AG08396 (cell line): ENCODE data around the gene ATAT1.

Experiments
- DNase-seq: peaks from one replicate; pipeline ENCODE4 v3.0.0; 2012; ENCODE audit warnings: low spot score, mixed read lengths

Gene ATAT1

DNA sequence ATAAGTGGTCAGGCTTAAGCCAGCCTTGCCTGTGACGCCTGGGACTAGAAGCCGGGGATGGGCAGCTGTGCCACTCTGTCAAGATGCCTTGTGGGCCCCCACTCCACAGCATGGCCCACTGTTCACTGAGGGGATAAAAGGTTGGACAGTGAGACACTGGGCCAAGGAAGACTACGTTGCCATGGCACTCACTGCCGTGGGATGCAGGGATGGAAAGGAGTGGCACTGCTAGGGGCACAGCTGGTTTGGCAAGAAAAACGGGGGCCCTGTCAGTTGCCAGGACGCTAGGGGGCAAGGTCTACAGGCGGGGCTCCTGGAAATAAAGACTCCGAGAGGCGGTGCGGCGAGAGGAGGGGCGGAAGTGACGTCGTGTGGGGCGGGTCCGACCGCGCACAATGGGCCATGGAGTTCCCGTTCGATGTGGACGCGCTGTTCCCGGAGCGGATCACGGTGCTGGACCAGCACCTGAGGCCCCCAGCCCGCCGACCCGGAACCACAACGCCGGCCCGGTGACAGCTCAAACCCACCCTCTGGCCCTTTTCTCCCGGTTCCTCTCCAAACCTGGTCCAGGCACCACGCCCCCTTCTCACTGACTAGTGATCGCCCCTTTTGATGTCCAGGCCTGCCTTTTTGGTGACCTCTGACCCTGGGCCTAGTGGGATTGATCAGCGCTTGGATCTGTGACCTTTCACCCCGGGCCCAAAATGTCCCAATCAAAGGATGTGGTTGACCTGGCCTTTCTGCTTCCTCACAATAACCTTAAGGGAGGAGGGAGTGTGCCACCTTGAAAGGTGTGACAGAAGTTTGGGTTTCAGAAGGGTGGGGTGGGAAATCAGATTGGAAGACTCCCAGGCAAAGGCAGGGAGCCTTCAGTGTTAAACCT lies at the start of gene ATAT1:
TSS of gene ATAT1 (plus strand) at position 391 of the 883 bp plus-strand sequence.
- peak; percentile 87 for DNase-seq

GRCh38 chr6:30578051-30578450 lies 48.6 kb upstream of the ATAT1 start:
- no peak for DNase-seq

GRCh38 chr6:30583921-30584320 lies 42.8 kb upstream of the ATAT1 start:
- DNase-seq = no peak

DNA sequence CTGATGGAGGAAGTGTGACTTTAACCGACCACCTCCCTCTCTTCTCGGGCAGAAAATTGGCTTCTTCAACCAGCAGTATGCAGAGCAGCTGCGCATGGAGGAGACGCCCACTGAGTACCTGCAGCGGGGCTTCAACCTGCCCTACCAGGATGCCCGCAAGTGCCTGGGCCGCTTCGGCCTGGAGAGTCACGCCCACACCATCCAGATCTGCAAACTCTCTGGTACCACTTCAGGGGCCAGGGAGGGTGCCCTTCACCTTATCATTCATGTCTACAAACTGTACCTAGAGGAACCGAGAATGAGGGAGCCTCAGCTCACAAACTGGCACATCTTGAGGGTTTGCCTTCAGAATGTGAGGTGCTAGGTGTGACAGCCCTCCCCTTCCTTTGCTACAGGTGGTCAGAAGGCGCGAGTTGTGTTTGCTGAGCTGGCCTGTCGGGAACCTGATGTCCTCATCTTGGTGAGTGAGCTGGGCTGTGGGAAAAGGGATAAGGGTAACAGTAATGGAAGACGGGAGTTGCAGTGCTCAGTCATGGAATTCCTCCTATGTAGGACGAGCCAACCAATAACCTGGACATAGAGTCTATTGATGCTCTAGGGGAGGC lies 36.8 kb upstream of the ATAT1 start:
- DNase-seq = no peak

DNA sequence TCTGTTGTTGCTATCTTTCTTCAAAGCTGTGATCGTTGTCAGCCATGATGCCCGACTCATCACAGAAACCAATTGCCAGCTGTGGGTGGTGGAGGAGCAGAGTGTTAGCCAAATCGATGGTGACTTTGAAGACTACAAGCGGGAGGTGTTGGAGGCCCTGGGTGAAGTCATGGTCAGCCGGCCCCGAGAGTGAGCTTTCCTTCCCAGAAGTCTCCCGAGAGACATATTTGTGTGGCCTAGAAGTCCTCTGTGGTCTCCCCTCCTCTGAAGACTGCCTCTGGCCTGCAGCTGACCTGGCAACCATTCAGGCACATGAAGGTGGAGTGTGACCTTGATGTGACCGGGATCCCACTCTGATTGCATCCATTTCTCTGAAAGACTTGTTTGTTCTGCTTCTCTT lies 36.2 kb upstream of the ATAT1 start:
- no peak for DNase-seq

- DNase-seq = peak; percentile 71
Observed at GRCh38 chr6:30591008-30591407, 35.7 kb upstream of the ATAT1 start.

DNA sequence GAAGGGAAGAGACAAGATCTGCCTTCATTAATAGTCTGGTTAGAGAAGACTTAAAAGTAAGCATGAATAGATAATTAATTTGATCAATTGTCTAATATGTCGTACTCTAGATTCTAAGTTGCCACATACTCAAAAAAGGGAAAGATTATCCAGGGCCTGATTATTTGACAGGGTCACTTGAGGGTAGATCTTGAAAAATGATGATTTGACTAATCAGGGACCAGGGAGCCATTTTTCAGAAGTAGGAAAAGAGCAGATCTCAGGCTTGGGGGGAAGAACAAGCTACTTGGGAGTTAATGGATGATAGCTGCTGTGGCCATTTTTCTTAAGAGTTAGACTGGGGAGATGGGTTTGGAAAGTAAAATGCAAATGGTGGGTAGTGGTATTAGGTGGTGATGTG lies 34.4 kb upstream of the ATAT1 start:
- DNase-seq = no peak

- peak; percentile 79 for DNase-seq
Observed at GRCh38 chr6:30597315-30598144, 29.1 kb upstream of the ATAT1 start.

DNA sequence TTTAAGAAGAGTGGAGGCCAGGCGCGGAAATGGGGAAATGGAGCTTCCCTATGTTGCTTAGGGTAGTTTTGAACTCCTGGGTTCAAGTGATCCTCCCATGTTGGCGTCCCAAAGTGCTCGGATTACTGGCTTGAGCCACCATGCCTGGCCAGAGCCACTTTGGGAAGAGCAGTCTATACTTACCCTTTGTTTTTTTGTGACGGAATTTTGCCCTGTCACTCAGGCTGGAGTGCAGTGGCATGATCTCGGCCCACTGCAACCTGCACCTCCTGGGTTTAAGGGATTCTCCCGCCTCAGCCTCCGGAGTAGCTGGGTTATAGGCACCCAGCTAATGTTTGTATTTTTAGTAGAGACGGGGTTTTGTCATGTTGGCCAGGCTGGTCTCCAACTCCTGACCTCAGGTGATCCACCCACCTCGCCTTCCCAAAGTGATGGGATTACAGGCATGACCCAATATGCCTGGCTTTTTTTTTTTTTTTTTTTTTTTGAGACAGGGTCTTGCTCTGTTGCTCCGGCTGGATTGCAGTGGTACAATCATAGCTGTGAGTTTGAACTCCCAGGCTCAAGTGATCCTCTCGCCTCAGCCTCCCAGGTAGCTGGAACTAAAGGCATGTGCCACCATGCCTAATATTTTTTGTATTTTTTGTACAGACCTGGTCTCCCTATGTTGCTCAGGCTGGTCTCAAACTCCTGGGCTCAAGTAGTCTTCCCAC lies 27.6 kb upstream of the ATAT1 start:
- no peak for DNase-seq

- no peak for DNase-seq
Observed at GRCh38 chr6:30599625-30600324, 26.9 kb upstream of the ATAT1 start.

DNA sequence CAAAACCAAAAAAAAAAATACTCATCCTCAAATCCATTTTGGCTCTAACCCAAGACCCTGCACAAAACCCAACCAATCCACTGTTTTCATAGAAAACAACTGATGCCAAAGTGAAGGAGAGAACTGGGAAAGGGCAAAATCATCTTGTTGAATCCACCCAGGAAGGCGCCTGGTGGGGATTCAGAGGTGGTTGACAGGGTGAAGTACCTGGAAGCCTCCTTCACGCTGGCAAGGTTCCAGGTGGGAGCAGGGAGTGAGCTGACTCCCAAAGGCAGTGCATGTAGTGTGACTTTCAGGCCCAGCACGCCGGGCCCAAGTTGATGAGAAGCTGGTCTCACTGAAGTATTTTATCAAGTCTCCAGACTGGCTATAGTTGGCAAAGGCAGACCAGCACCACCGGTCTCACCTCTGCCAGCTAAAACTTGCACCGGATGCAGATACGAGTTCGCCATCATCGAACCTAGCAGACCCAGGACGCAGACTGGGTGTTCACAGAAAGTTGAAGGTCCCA lies 26.2 kb upstream of the ATAT1 start:
- DNase-seq = no peak

- no peak for DNase-seq
Observed at GRCh38 chr6:30601436-30601814, 25.2 kb upstream of the ATAT1 start.

GRCh38 chr6:30601815-30602641 lies 24.6 kb upstream of the ATAT1 start:
- DNase-seq = no peak

DNA sequence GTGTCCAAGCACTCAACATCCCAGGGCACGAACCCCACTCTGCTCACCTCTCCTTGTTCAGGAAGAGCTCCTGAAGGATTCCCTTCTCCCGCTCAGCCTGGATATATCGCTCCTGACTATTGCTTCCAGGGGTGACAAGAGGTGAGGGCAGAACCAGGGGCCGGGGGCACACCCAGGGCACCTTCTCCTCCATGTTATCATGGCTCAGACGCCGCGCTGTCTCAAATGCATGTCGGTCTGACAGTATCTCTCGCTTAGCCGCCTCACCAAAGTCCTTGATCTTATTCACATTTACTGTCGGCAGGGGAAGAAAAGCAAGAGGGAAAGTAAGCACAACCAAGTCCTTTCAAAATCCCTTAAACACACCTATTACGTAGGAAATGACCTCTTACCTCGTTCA lies 22.7 kb upstream of the ATAT1 start:
- no peak for DNase-seq

DNA sequence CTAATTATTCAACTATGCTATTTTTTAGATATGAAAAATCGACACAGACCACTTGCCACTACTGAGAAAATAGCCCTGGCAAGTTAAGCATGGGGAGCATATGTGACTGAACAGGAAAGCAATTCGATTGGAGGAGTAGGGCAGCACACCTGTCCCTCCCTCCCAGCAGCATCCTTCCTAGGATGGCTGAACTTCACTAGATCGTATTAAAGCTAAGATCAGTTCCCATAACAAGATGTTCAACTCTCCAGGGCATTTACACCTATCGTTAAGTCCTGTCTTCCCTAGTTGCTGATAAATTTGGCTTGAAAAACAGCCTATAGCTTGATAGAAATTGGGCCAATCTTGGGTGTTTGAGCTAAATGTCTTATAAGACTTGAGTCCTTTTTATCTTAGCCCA lies 16.6 kb upstream of the ATAT1 start:
- DNase-seq = no peak

GRCh38 chr6:30611150-30611855 lies 15.4 kb upstream of the ATAT1 start:
- no peak for DNase-seq

DNA sequence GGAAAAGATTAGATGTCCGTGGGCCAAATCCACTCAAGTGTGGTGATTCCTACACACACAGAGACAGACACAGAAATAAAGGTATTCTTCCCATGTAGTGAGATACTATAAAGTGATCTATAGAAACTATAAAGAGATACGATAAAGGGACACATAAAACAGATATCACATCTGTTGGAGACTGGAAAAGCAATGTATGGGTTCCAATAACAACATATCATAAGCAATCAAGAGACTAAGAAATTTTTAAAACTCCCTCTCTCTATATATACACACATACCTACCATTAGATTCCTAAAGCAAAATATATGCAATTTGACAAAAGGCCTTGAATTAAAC lies 14.8 kb upstream of the ATAT1 start:
- no peak for DNase-seq

DNA sequence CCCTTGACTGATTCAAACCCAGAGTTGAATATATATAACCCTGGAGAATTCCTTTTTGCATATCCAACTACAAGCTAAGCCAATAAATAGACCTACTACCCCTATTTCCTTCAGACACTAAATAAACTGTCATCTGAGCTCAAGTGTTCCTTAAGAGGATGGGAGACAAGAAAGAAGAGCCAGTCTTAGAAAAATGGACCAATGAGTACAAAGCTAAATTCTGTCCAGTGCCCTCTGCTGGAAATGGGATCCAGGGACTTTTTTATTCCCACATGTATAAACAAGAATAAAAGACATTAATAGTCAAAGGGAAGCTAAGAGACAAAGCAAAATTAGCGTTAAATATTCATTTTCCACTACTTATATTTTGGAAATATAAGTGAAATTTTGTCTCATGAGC lies 14.5 kb upstream of the ATAT1 start:
- no peak for DNase-seq

DNA sequence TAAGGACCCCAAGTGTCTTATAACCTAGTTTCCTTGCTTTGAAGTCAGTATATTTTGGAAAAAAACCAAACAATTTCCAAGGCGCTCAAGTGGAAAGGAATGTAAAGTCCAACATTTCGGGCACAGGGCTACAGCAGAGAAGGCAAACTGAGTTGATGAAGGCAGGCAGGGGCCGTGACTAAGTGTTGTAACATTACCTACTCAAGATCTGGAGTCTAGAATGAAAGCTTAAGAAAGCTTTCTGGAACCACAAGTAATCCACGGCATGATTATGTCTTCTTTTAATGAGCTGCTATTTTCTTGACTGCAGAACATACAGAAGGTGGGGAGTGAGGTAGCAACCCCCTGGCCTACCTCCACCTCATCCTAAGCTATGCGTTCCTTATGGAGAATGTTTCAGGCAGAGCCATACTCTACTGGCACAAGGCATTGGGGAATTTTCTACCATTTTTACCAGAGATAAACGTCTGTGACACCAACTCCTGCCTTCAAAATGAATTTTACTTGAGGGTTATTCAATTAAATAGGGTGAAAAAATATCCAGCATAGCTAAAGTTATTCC lies 13.9 kb upstream of the ATAT1 start:
- DNase-seq = peak; percentile 45
